ENCODE measurements around the gene HBS1L. TPM values are rescaled to one million over a fixed set of nuclear protein-coding genes. Genes with fewer than 3 reads are reported as not detected.

The HBS1L gene
- total and polyA plus RNA-seq, 10 of the 15 experiments (the other 5 are each of a cell fraction or from before 2014, with no cell fraction given), result 58.7 to 142 (median 78.8) TPM

- ChIA-PET RAD21 (ENCODE audit: unreplicated experiment) (interaction anchor here (1.2 kb wide), 1 partner anchor 52 kb away, joined by 3 read pairs; no protein-coding TSS in a partner anchor), SMC1A (ENCODE audit: uncharacterized antibody, unreplicated experiment) (interaction anchor here (0.7 to 1.0 kb wide), 2 partner anchors 12 to 54 kb away, joined by 3 read pairs; no protein-coding TSS in a partner anchor), POLR2A (no interaction called here), CTCF (no interaction called here)
- no peaks in the 10 kb centered on the region for H4K20me1 ChIP-seq (ENCODE audit: control insufficient read depth, insufficient read depth)
- H3K4me2 ChIP-seq (ENCODE audit: control insufficient read depth, insufficient read depth), result no peak overlapping the region
- no peak for FAIRE-seq
- intact Hi-C loops (cut with micrococcal nuclease; ENCODE audit: unreplicated experiment), result no loop called here
- H3K36me3 ChIP-seq (ENCODE audit: control insufficient read depth in 2 of 2, insufficient read depth in 2 of 2, low read length in 1 of 2), result no peaks in the 10 kb centered on the region
- H3K4me1 ChIP-seq (ENCODE audit: control insufficient read depth, insufficient read depth, low read length), result no peaks in the 10 kb centered on the region
- no TSS peak for BruUV-seq (replicated peaks)
- in situ Hi-C loops (cut with MboI), result no loop called here
- no peak for ATAC-seq
- no peak overlapping the region for H3K9ac ChIP-seq (ENCODE audit: control insufficient read depth, insufficient read depth, low read length)
- no peaks in the 10 kb centered on the region for H3K27me3 ChIP-seq (replicated peaks in 1 of 2; ENCODE audit: control insufficient read depth in 2 of 2, insufficient read depth in 2 of 2, low read length in 1 of 2)
- DNase-seq (ENCODE audit: low read depth, low spot score), result no peak
- no peak overlapping the region for H2AFZ ChIP-seq (ENCODE audit: control insufficient read depth, low read depth, low read length)
- H3K27ac ChIP-seq (ENCODE audit: control insufficient read depth, insufficient read depth), result no peak overlapping the region
- no peaks in the 10 kb centered on the region for H3K79me2 ChIP-seq (ENCODE audit: control insufficient read depth, insufficient read depth, low read length)
- WGBS (ENCODE audit: insufficient coverage, insufficient replicate concordance, low lambda C conversion rate, missing lambda C conversion rate), result 85% methylated on average over 4 of the region's 4 CpGs
- H3K4me3 ChIP-seq, result no peak overlapping the region
- H3K9me3 ChIP-seq (replicated peaks; ENCODE audit: control insufficient read depth, insufficient read depth, low read length), result no peaks in the 10 kb centered on the region
- TF ChIP-seq PAX8 (IDR thresholded peaks at IDR 0.05) (no peak), HDAC6 (IDR thresholded peaks at IDR 0.05; ENCODE audit: unreplicated experiment) (no peak), SUZ12 (IDR thresholded peaks at IDR 0.05; ENCODE audit: unreplicated experiment) (no peak), HCFC1 (IDR thresholded peaks at IDR 0.05; ENCODE audit: low read length) (no peak), ZSCAN29 (IDR thresholded peaks at IDR 0.05) (no peak), MEF2A (IDR thresholded peaks at IDR 0.05; ENCODE audit: insufficient read depth, low read depth, low read length) (no peak), ZNF687 (IDR thresholded peaks at IDR 0.05) (no peak), NR2F1 (conservative IDR thresholded peaks at IDR 0.05) (no peak), WRNIP1 (IDR thresholded peaks at IDR 0.05; ENCODE audit: borderline replicate concordance, low read depth, low read length) (no peak), CHD2 (IDR thresholded peaks at IDR 0.05; ENCODE audit: borderline replicate concordance, low read depth, low read length) (no peak), SP1 (IDR thresholded peaks at IDR 0.05; ENCODE audit: low read depth, low read length) (no peak), HSF1 (IDR thresholded peaks at IDR 0.05; ENCODE audit: low read depth, low read length) (no peak), ZNF384 (IDR thresholded peaks at IDR 0.05; ENCODE audit: borderline replicate concordance, low read depth, low read length) (no peak), CEBPZ (IDR thresholded peaks at IDR 0.05; ENCODE audit: low read depth, low read length) (no peak)
Observed at GRCh38 chr6:135060076-135060475, 5.5 kb upstream of the HBS1L start.

Data from GM12878 (cell line).